HepG2 (cell line): ENCODE measurements around the gene AJUBA. TPM values are rescaled to one million over a fixed set of nuclear protein-coding genes. Genes with fewer than 3 reads are reported as not detected.
A peak's percentile ranks its signal among the peaks of the same experiment; 100 is the strongest.

Source experiments
- BHLHE40 ChIP-seq: IDR thresholded peaks from 2 replicates; pipeline ENCODE4 v1.6.1; 2011; ENCODE audit warnings: low read length, improper control_type of control experiment
- CHD4 ChIP-seq: fragments of 200-600 bp; sonication (generic); IDR thresholded peaks from 2 replicates; pipeline ENCODE4 v1.7.0; 2017; ENCODE audit warnings: mild to moderate bottlenecking, low read length, borderline replicate concordance
- PPARG ChIP-seq: conservative IDR thresholded peaks from 2 replicates; pipeline ENCODE4 v1.6.1; 2016; ENCODE audit warnings: missing biosample characterization, missing genetic modification reagents
- RFXANK ChIP-seq: IDR thresholded peaks from 2 replicates; pipeline ENCODE4 v1.6.1; 2016
- TSC22D2 ChIP-seq: sonication (generic); formaldehyde crosslinking; IDR thresholded peaks from 2 replicates; pipeline ENCODE4 v1.5.1; 2020; ENCODE audit warnings: missing genetic modification reagents, mild to moderate bottlenecking, borderline replicate concordance
- ZBTB20 ChIP-seq: sonication (generic); formaldehyde crosslinking; IDR thresholded peaks from 2 replicates; pipeline ENCODE4 v1.8.1; 2023; ENCODE audit warnings: missing genetic modification reagents, low read depth, mild to moderate bottlenecking, borderline replicate concordance
- ZNF143 ChIP-seq: sonication (generic); formaldehyde crosslinking; IDR thresholded peaks from 2 replicates; pipeline ENCODE4 v1.4.0; 2020; ENCODE audit warnings: missing genetic modification reagents
- ZNF557 ChIP-seq: sonication (generic); formaldehyde crosslinking; IDR thresholded peaks from 2 replicates; pipeline ENCODE4 v1.4.0; 2020; ENCODE audit warnings: missing genetic modification reagents
- ZNF766 ChIP-seq: sonication (generic); formaldehyde crosslinking; IDR thresholded peaks from 2 replicates; pipeline ENCODE4 v1.5.0; 2020; ENCODE audit warnings: missing genetic modification reagents, borderline replicate concordance
- polyA plus RNA-seq, 8 experiments: library from polyadenylated mRNA; depleted of rRNA in 3 of 8; stranded (reverse) in 7 of 8; unstranded in 1 of 8; fragments of >200 nt; fragmentation: Illumina TruSeq in 4 of 8; extraction: Trizol in 4 of 8; gene quantifications; 2 replicates each; pipeline versions ENCODE4 v1.2.1 to v1.2.3, GENCODE V29; 2011 to 2016; ENCODE audit warnings: low read depth in 4 of 8, missing spikeins in 1 of 8, mixed read lengths in 1 of 8; ENCODE audit not compliant: insufficient read depth in 1 of 8
- total RNA-seq, 5 experiments: library from RNA; depleted of rRNA; stranded (reverse); fragments of >200 nt; fragmentation: Illumina TruSeq; extraction: Trizol; gene quantifications; 2 replicates each; pipeline ENCODE4 v1.2.3, GENCODE V29; 2016; ENCODE audit warnings: low read depth in 1 of 5
- TF ChIP-seq, protein P1 (sequence below): sonication (generic); formaldehyde crosslinking; IDR thresholded peaks from 2 replicates; pipeline ENCODE4 v1.5.1; 2020; ENCODE audit warnings: mild to moderate bottlenecking, missing genetic modification reagents, moderate library complexity
- TF ChIP-seq, protein P2 (sequence below): sonication (generic); formaldehyde crosslinking; IDR thresholded peaks from 2 replicates; pipeline ENCODE4 v1.4.0; 2020; ENCODE audit warnings: missing genetic modification reagents, borderline replicate concordance
- TF ChIP-seq, protein P3 (sequence below): sonication (generic); formaldehyde crosslinking; IDR thresholded peaks from 2 replicates; pipeline ENCODE4 v1.4.0; 2020; ENCODE audit warnings: mild to moderate bottlenecking, missing genetic modification reagents

The AJUBA gene
- total and polyA plus RNA-seq, 2 of the 13 experiments (the other 11 are each of a cell fraction or from before 2014, with no cell fraction given): 157 to 241 TPM

DNA sequence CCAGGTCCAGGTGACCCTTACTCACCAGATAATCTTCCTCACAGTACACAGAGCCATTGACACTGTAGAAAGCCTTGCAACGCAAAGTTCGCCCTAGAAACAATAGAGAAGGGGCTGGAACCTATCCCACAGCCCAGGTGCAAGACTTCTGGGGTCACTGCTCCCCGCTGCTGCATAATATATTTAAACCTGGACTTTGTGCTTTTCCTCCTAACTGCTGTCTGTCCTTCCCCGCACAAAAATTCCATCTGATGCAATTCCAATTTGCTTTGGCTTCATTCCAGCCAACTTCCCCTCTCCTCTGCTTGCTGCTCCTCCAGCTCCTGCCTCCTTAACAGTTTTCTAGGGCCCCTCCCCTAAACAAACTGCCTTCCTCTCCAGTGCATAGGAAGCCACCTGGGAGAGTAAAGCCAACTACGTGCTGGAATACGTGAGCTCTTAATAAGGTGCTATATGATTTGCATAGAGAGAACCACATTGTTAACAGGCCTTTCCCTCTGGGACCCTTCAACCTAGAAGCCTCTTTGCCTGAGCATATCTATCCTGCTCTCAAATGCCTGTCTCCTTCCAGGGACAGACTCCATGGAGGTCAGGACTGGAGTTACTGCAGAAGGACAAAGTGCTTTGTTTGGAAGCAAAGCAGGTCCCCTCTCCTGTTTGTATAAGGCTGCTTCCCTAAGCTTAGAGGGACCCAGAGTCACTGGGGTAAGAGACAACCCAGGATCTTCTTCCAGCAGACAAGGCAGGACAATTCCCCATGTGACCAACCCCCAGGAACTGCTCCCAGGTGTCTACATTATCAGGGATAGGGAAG lies 5.5 kb downstream of the AJUBA start (continued):
- TF ChIP-seq BHLHE40: peak; percentile 48; the same call in 1 of the 2 replicates
- peak; percentile 98; the same call in 1 of the 2 replicates for TF ChIP-seq CHD4
- TF ChIP-seq ZNF143: no peak
- peak; percentile 59 for TF ChIP-seq RFXANK
- TF ChIP-seq, protein P1, sequence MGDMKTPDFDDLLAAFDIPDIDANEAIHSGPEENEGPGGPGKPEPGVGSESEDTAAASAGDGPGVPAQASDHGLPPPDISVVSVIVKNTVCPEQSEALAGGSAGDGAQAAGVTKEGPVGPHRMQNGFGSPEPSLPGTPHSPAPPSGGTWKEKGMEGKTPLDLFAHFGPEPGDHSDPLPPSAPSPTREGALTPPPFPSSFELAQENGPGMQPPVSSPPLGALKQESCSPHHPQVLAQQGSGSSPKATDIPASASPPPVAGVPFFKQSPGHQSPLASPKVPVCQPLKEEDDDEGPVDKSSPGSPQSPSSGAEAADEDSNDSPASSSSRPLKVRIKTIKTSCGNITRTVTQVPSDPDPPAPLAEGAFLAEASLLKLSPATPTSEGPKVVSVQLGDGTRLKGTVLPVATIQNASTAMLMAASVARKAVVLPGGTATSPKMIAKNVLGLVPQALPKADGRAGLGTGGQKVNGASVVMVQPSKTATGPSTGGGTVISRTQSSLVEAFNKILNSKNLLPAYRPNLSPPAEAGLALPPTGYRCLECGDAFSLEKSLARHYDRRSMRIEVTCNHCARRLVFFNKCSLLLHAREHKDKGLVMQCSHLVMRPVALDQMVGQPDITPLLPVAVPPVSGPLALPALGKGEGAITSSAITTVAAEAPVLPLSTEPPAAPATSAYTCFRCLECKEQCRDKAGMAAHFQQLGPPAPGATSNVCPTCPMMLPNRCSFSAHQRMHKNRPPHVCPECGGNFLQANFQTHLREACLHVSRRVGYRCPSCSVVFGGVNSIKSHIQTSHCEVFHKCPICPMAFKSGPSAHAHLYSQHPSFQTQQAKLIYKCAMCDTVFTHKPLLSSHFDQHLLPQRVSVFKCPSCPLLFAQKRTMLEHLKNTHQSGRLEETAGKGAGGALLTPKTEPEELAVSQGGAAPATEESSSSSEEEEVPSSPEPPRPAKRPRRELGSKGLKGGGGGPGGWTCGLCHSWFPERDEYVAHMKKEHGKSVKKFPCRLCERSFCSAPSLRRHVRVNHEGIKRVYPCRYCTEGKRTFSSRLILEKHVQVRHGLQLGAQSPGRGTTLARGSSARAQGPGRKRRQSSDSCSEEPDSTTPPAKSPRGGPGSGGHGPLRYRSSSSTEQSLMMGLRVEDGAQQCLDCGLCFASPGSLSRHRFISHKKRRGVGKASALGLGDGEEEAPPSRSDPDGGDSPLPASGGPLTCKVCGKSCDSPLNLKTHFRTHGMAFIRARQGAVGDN (CRISPR knock-in tag): no peak
- TF ChIP-seq ZNF766 (CRISPR knock-in tag): no peak
- no peak for TF ChIP-seq ZNF557
- peak; percentile 49; the same call in 1 of the 2 replicates for TF ChIP-seq ZBTB20 (CRISPR knock-in tag)
- TF ChIP-seq, protein P2, sequence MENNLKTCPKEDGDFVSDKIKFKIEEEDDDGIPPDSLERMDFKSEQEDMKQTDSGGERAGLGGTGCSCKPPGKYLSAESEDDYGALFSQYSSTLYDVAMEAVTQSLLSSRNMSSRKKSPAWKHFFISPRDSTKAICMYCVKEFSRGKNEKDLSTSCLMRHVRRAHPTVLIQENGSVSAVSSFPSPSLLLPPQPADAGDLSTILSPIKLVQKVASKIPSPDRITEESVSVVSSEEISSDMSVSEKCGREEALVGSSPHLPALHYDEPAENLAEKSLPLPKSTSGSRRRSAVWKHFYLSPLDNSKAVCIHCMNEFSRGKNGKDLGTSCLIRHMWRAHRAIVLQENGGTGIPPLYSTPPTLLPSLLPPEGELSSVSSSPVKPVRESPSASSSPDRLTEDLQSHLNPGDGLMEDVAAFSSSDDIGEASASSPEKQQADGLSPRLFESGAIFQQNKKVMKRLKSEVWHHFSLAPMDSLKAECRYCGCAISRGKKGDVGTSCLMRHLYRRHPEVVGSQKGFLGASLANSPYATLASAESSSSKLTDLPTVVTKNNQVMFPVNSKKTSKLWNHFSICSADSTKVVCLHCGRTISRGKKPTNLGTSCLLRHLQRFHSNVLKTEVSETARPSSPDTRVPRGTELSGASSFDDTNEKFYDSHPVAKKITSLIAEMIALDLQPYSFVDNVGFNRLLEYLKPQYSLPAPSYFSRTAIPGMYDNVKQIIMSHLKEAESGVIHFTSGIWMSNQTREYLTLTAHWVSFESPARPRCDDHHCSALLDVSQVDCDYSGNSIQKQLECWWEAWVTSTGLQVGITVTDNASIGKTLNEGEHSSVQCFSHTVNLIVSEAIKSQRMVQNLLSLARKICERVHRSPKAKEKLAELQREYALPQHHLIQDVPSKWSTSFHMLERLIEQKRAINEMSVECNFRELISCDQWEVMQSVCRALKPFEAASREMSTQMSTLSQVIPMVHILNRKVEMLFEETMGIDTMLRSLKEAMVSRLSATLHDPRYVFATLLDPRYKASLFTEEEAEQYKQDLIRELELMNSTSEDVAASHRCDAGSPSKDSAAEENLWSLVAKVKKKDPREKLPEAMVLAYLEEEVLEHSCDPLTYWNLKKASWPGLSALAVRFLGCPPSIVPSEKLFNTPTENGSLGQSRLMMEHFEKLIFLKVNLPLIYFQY (CRISPR knock-in tag): peak; percentile 1; the same call in 1 of the 2 replicates
- peak; percentile 85; the same call in 1 of the 2 replicates for TF ChIP-seq TSC22D2 (CRISPR knock-in tag)
- TF ChIP-seq, protein P3, sequence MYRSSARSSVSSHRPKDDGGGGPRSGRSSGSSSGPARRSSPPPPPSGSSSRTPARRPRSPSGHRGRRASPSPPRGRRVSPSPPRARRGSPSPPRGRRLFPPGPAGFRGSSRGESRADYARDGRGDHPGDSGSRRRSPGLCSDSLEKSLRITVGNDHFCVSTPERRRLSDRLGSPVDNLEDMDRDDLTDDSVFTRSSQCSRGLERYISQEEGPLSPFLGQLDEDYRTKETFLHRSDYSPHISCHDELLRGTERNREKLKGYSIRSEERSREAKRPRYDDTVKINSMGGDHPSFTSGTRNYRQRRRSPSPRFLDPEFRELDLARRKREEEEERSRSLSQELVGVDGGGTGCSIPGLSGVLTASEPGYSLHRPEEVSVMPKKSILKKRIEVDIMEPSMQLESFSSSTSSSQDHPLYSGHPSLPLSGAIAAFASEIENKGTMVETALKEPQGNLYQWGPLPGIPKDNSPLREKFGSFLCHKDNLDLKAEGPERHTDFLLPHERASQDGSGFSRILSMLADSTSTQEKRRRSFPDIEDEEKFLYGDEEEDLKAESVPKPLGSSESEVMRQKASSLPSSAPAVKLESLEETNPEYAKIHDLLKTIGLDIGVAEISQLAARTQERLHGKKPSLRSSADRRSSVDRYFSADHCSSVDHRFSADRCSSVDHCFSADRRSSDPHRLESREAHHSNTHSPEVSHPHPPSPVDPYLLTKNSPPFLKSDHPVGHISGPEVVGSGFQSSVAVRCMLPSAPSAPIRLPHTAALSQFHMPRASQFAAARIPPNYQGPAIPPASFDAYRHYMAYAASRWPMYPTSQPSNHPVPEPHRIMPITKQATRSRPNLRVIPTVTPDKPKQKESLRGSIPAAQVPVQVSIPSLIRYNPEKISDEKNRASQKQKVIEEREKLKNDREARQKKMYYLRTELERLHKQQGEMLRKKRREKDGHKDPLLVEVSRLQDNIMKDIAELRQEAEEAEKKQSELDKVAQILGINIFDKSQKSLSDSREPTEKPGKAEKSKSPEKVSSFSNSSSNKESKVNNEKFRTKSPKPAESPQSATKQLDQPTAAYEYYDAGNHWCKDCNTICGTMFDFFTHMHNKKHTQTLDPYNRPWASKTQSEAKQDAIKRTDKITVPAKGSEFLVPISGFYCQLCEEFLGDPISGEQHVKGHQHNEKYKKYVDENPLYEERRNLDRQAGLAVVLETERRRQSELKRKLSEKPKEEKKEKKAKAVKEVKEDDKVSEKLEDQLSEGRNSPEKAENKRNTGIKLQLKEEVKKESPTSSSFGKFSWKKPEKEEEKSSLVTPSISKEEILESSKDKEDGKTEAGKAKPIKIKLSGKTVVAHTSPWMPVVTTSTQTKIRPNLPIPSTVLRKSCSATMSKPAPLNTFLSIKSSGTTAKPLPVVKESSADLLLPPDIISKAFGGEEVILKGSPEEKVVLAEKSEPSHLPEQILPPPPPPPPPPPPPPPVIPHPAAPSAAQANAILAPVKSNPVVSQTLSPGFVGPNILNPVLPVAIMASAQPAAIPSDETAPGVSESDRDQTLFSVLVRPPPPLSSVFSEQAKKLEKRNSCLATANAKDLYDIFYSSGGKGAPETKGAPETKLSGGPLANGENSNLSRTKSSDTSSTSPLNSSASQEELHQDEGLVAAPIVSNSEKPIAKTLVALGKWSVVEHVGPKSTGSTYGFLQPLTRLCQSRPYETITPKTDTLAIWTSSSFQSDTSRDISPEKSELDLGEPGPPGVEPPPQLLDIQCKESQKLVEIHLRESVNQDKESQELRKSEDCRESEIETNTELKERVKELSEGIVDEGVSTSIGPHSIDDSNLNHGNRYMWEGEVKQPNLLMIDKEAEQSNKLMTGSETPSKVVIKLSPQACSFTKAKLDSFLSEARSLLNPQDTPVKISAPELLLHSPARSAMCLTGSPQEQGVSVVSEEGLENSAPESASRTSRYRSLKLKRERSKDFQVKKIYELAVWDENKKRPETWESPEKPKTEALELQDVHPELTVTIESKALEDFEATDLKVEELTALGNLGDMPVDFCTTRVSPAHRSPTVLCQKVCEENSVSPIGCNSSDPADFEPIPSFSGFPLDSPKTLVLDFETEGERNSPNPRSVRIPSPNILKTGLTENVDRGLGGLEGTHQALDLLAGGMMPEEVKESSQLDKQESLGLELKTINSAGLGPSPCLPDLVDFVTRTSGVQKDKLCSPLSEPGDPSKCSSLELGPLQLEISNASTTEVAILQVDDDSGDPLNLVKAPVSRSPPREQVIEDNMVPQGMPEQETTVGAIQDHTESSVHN: peak; percentile 77; the same call in 1 of the 2 replicates
- peak; percentile 79 for TF ChIP-seq PPARG (CRISPR knock-in tag)
